Epithelial cell of esophagus (primary cell): Measurements from ENCODE around the gene PODXL2.

Experiments used
- DNase-seq: peaks from one replicate; pipeline ENCODE4 v3.0.0; 2010; ENCODE audit warnings: low read depth
- H3K4me3 ChIP-seq: 2 replicates; pipeline ENCODE4 v1.5.1; 2011; ENCODE audit warnings: mild to moderate bottlenecking, low read length, control low read depth
- TF ChIP-seq, protein P1 (sequence below): IDR thresholded peaks from 2 replicates; pipeline ENCODE4 v1.5.1; 2011; ENCODE audit warnings: low read depth, mild to moderate bottlenecking, low read length, control low read depth, inconsistent platforms; ENCODE audit not compliant: insufficient read depth; ENCODE audit errors: missing control alignments

PODXL2 gene

GRCh38 chr3:127644641-127645370, 15.8 kb downstream of the PODXL2 start:
- no peak overlapping the region for H3K4me3 ChIP-seq
- no peak for DNase-seq
- TF ChIP-seq, protein P1, sequence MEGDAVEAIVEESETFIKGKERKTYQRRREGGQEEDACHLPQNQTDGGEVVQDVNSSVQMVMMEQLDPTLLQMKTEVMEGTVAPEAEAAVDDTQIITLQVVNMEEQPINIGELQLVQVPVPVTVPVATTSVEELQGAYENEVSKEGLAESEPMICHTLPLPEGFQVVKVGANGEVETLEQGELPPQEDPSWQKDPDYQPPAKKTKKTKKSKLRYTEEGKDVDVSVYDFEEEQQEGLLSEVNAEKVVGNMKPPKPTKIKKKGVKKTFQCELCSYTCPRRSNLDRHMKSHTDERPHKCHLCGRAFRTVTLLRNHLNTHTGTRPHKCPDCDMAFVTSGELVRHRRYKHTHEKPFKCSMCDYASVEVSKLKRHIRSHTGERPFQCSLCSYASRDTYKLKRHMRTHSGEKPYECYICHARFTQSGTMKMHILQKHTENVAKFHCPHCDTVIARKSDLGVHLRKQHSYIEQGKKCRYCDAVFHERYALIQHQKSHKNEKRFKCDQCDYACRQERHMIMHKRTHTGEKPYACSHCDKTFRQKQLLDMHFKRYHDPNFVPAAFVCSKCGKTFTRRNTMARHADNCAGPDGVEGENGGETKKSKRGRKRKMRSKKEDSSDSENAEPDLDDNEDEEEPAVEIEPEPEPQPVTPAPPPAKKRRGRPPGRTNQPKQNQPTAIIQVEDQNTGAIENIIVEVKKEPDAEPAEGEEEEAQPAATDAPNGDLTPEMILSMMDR: no peak

GRCh38 chr3:127645371-127646015, 16.5 kb downstream of the PODXL2 start:
- TF ChIP-seq, protein P1: no peak
- DNase-seq: no peak
- H3K4me3 ChIP-seq: no peak overlapping the region

- TF ChIP-seq, protein P1: no peak
- H3K4me3 ChIP-seq: no peak overlapping the region
- peak; percentile 18 for DNase-seq
These were observed 17.6 kb downstream of the PODXL2 start for GRCh38 chr3:127646501-127647046.

- DNase-seq: peak; percentile 52
- TF ChIP-seq, protein P1: no peak
These were observed 18.3 kb downstream of the PODXL2 start for GRCh38 chr3:127647166-127647844.

GRCh38 chr3:127647845-127648204, 18.8 kb downstream of the PODXL2 start:
- no peak overlapping the region for H3K4me3 ChIP-seq
- TF ChIP-seq, protein P1: no peak
- DNase-seq: no peak

More at GRCh38 chr3:127647166-127647844, 18.3 kb downstream of the PODXL2 start:
- no peak overlapping the region for H3K4me3 ChIP-seq

GRCh38 chr3:127650236-127650635, 21.3 kb downstream of the PODXL2 start:
- H3K4me3 ChIP-seq: no peak overlapping the region
- no peak for DNase-seq
- TF ChIP-seq, protein P1: no peak
